Measurements from ENCODE around the gene INSL4.

GRCh38 chr9:5191985-5192384 lies 39.2 kb upstream of the INSL4 start:
- TF ChIP-seq CTCF (IDR thresholded peaks at IDR 0.05) (no peak), REST (IDR thresholded peaks at IDR 0.05; ENCODE audit: low read depth, low read length) (no peak), MAX (IDR thresholded peaks at IDR 0.05; ENCODE audit: low read depth) (no peak), POLR2AphosphoS5 (IDR thresholded peaks at IDR 0.05; ENCODE audit: low read depth, low read length) (no peak), RAD21 (IDR thresholded peaks at IDR 0.05; ENCODE audit: low read length) (no peak), SMC3 (IDR thresholded peaks at IDR 0.05; ENCODE audit: low read depth, low read length) (no peak), EP300 (IDR thresholded peaks at IDR 0.05; ENCODE audit: borderline replicate concordance in 1 of 2, low read depth in 1 of 2, low read length in 1 of 2) (no peak), JUND (IDR thresholded peaks at IDR 0.05) (no peak)
